Measurements from ENCODE around the gene RNF213.

Gene RNF213

DNA sequence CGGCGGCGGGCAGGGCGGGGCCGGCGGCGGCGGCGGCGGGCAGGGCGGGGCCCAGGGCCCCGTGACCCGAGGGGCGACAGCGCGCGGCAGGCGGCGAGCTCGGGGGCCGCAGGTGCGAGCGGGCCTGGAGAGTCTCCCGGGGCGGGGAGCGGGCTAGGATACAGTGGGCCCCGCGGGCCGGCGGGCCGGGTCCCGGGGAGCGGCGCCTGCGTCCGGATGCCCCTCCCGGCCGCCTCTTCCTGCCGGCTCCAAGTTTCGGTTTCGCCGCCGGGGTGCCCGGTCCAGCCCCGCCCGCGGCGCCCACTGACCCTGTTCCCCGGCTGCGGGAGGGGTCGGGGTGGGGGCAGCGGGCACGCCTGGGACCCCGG is at the start of gene RNF213:
Gene RNF213 (plus strand): TSS at position 62 of the 368 bp plus-strand sequence. CDS start 2,830 bp downstream, outside the sequence.
- peak; percentile 65 for DNase-seq

DNA sequence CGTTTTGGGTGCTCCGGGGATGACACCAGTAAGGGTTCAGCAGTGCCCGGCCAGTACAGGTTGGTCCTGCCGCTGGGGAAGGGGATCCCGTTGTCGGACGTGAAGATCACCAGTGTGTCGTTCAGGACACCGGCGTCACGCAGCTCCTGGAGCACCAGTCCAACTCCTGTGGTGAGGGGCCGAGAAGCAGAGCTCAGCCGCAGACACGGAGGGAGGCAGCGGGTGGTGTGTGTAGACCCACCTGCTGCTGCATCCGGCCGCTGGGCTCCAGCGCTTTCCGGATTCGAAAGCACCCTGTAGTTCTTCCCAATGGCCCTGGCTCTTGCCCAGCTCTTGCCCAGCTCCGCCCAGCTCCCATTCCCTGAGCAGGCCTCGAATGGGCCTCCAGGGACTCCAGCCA is 48.5 kb upstream of the RNF213 start:
- no peak for DNase-seq

DNA sequence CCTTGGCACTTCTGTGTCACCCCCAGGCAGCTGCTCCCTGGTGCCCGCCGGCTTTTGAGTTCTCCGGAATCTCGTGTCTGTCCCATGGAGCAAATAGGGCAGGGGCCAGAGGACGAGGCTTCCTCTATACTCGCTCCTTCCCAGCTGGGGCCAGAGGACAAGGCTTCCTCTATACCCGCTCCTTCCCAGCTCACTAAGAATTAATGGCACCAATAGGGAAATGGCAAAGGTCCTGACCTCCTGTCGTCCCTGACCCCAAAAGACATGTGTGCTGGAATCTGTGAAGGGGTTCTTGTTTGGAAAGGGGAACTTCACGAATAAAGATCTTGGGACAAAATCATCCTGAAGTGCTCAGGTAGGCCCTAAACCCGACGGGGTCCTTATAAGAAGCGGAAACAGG is 48.1 kb upstream of the RNF213 start:
- no peak for DNase-seq

DNA sequence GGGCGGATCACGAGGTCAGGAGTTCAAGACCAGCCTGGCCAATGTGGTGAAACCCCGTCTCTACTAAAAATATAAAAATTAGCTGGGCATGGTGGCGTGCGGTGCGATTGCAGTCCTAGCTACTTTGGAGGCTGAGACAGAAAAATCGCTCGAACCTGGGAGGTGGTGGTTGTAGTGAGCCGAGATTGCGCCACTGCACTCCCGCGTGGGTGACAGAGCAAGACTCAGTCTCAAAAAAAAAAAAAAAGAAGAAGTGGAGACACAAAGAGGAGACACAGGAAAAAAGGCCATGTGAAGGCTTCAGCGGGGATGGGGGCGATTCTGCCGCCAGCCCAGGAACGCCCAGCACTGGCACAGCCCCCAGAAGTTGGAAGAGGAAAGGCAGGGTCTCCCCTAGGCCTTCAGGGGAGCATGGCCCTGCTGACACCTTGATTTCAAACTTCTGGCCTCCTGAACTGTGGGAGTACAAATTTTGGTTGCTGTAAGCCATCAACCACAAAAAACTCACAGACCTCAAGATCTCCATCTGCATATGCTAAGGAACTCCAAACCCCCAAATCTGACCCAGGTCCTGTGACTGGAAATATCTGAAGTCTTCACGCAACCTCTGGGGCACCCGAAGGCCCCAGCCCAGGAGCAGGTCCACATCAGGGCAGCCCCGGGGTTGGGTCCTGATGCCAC is 47.5 kb upstream of the RNF213 start:
- no peak for DNase-seq

DNA sequence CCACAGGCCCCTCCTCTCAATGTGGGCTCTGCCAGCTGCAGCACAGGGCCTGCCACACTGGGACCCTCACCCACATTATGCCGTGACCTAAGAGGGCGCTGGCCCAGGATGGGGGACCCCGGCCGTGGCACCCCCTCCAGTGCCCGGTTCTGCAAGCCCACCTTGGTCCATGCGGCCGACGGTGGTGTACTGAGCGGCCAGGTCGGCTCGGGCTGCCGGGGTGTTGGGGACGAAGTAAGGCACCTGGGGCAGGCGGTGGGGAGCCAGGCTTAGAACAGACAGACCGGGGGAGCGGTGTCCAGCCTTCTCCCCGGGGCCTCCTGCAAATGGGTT is 47.0 kb upstream of the RNF213 start:
- DNase-seq = no peak

DNA sequence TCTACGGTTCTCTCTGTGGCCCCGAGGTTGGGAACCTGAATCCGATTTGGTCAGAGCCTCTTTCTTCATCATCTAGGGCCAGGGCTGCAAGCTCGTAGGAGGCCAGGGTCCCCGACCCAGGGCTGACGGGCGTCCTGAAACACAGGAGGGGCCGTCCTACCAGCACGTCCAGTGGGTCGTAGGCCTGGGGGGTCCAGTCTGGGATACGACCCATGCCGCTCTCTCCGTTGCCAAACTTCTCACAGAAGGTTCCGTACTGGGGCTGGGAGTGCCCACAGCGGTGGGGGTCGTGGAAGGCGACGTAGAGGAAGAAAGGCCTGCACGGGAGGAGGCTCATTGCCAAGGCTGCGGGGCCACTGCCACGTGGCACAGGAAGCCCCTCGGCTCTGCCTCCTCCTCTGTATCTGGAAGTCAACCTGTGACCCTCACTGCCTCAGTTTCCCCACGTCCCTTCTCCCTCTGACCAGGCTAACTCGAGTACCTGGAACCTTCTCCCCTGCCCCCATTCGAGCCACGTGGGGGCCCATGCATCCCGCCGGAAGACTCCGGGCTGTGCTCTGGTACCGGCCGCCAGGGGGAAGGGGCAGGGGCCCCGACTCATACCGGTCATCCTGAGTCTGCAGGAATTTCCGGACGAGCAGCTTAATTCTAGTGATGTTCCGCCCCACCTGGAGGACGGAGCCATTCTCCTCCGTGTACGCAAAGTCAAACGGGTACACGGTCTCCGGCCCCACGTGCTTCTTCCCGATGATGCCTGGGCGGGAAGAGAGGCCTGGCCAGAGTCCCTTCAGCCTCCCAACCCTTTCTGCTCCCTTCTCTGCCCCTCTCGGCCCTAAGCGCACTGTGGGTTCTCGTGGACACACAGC is 46.4 kb upstream of the RNF213 start:
- DNase-seq = no peak

DNA sequence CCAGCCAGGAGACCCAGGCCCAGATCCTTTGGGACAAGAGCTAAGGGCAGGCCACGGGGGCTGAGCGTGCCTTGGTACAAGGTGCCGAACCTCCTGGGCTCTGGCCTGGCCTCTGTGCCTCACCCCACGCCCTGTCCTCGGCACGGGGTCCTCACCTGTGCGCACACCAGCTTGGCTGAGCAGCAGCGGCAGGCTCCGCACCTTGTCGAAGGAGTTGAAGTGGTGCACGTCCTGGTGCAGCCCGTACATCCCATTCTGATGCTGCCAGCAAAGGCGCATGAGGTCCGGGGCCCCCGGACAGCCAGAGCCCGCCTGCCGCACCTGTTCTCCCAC is 45.8 kb upstream of the RNF213 start:
- no peak for DNase-seq

DNA sequence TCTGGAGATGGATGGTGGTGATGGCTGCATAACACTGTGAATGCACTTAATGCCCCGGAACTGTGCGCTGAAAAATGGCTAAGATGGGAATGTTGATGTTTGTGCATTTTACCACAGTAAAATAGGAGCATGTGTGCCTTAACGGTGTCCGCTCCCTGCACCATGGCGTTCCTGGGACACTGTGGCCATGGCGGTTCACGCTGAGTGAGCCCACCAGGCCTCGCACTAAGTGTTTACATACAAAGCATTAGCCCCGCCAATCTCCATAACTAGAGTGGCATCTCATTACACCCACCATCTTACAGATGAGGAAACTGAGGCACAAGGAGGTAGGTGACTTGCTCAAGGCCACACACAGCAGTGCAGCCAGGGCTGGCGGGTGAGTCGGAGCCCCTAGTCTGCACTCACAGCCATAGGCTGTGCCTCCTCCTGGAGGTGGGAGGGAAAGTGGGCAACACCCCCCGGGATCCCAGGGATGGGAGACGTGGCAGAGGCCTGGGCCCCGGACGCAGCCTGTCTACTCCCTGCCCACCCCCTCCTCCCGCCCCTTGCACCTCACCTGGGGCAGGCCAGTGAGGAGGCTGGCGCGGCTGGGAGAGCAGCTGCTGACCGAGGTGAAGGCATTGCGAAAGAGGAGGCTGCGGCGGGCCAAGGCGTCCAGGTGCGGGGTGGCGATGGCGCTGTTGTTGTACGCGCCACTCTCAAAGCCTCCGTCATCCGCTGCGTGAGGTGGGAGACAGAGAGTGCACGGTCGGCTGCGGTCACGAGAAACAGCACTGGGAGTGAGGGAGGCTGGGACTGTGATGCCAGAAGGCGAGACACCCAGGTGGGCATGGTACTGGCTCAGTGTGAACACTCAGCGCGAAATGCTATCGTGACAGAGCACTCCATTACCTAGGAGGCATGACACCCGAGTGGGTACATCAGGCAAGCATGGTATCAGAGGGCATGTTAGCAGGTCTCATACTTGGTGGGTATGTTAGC is 43.9 kb upstream of the RNF213 start:
- DNase-seq = no peak

DNA sequence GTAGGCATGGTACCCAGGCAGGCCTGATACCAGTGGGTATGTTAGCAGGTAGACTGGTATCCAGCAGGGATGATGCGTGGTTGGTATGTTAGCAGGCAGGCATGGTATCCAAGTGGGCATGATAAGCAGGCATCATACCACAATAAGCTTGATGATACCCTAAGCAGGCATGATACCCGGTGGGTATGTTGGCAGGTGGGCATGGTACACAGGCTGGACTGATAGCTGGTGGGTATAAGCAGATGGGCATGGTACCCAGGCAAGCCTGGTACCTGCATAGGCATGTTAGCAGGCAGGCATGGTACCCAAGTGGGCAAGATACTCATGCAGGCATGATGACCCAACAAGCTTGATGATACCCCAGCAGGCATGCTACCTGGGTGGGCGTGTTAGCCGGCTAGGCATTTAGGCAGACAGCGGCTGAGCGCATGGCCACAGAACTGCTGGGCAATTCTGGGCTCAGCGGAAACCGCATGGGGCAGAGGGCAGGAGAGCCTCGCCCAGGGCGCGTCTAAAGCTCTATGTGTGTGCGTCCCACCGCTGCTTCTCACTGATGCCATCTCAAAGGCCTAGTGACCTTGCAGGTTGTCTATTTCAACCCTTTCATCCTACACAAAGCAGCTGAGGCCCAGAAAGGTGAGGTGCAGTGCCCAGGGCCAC is 42.8 kb upstream of the RNF213 start:
- no peak for DNase-seq

DNA sequence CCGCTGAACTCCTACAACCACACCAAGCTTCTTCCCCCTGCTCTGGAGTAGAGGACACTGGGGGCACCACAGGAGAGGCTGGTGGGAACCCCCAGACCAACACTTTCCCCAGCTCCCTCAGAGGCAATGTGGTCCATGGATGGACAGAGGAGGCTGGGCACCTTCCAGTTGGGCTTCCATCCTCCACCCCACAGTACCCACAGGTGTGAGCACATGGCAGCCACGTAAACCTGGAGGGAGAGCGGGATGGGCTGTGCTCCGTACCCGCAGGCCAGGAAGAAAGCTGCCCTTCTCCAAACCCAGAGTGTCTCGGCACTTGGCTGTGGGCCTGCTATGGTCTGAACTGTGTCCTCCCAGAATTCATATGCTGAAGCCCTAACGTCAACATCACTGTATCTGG is 42.3 kb upstream of the RNF213 start:
- DNase-seq = no peak

DNA sequence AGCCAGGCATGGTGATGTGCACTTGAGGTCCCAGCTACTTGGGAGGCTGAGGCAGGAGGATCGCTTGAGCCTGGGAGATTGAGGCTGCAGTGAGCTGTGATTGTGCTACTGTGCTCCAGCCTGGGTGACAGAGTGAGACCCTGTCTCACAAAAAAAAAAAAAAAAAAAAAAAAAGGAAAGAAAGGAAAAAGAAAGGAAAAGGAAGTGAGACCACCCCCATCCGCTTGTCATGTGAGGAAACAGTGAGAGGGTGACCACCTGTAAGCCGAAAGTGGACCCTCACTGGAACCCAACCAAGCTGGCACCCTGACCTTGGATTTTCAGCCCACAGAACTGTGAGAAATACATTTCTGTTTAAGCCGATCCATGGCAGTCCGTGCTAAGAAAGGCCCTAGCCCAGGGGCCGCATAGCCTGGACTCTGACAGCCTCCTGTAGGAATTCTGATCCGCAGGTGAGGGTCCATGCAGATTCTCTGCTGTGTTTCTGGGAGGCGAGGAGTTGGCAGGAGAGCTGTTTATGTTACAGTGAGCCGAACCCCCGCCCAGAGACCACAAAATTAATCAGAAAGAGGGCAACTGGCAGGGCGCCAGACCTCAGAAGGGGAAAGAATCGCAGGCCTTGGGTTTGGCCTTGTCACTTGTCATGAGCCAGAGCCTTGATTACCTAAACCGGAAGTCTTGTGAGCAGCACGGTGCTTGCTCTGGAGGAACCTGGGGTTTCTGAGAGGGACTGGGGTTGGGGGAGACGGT is 41.5 kb upstream of the RNF213 start:
- peak; percentile 76 for DNase-seq

DNA sequence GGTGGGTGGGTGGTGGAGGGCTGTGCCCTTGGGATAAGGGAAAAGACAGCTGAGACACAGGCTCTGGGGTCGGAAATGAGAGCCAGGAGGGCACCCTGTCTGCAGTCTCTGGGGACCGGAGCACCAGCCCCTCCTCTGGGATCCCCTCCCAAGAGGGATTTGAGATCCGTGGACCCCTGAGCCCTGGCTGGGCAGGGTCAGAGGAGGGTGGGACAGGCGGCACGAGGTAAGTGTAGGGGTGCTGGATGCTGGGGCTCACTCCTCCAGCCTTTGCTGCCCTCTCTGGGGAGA is 40.9 kb upstream of the RNF213 start:
- no peak for DNase-seq

DNA sequence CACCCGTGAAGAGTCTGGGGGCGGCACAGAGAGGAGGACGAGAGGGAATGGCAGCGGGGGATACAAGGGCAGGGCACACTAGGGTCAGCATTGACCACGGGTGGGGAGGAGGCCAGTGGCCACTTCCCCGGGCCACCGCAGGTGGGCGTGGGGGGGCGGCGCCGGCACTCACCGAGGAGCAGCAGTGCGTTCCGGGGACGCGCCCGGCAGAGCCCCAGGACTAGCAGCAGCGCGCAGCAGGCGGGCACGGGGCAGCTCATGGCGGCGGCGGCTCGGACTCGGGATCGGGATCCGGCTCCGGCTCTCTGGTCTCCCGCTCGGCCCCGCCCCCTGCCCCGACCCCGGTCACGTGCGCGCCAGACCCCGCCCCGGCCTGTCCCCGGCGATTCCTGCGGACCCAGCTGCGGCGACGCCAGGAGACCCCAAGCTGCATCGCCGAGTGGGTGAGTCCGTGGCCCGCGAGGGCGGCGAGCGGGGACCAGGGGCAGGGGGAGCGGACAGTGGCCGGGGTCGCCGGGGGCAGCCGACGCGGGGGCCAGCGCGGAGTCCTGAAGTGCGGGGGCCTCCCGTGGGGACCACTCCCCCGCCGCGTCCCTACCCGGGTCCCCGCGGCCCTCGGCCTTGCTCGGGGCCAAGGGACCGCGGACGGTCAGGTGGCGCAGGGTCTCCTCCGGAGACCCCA is 40.5 kb upstream of the RNF213 start, which contains the start of the genes SGSH and SLC26A11:
Gene SGSH (minus strand): TSS at position 280 of the 682 bp plus-strand sequence. CDS start 20 bp downstream, at position 260.
Gene SLC26A11 (plus strand): TSS at position 374 of the 682 bp plus-strand sequence. CDS start 1,134 bp downstream, outside the sequence.
- DNase-seq = peak; percentile 86

DNA sequence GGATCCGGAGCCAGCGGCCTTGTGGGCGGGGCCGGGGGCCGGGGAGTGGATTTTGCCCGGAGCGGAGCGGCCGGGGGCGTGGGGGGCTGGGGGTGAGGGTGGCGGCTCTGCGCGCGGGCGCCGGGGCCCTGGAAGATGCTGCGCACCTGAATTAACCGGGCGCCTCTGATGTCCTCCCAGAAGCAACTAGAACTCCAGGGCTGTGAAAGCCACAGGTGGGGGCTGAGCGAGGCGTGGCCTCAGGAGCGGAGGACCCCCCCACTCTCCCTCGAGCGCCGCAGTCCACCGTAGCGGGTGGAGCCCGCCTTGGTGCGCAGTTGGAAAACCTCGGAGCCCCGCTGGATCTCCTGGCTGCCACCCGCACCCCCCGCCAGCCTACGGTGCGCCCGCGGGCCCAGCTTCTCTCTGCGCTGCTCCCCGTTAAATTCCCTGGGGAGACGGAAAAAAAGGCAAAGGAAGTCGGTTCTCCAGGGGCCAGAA is 39.9 kb upstream of the RNF213 start:
- no peak for DNase-seq

DNA sequence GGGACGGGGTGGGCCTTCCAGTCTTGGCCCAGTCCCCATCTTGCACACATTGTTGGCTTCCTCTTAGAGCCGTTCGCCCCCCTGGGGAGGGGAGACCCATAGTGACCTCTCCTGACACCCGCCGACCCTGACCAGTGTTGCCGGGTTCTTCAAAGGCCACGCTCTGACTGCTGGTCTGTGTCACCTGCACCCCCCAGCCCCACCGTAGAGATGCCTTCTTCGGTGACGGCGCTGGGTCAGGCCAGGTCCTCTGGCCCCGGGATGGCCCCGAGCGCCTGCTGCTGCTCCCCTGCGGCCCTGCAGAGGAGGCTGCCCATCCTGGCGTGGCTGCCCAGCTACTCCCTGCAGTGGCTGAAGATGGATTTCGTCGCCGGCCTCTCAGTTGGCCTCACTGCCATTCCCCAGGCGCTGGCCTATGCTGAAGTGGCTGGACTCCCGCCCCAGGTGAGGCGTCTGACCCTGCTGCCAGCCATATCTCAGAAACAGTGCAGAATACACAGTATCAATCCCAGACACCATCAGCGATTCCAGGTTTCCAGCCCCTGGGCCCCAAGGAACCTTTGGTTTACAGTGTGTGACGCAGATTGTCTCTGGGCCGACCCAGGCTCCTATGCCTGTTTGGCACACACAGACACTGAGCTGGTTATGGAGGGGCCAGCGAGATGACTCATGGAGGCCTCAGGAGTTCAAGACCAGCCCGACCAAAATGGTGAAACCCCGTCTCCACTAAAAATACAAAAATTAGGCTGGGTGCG is 39.1 kb upstream of the RNF213 start:
- DNase-seq = no peak

DNA sequence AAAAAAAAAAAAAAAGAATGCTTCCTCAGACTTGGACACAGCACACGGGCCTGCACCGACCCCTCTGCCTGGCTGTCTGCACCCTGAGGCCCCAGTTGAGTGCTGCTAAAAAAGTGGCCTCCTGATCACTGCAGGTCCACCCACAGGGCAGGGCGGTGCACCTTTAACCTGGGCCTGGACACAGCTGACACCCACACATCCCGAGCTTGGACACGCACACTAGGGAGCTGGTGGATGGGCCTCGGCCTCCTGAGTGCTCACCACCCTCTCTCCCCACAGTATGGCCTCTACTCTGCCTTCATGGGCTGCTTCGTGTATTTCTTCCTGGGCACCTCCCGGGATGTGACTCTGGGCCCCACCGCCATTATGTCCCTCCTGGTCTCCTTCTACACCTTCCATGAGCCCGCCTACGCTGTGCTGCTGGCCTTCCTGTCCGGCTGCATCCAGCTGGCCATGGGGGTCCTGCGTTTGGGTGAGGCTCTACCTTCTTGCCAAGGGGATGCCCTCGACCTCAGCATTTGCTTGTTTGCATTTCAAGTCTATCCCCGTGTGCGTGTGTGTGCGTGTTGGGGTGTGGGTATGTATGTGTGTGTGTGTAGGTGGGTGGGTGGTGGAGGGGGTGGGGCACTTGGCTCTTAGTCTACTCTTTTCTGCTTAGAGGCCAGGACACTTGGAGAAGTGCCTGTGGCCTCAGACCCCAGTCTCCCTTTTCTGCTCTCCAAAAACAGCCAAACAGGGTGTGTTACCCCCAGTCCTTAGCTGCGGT is 38.1 kb upstream of the RNF213 start:
- DNase-seq = no peak

DNA sequence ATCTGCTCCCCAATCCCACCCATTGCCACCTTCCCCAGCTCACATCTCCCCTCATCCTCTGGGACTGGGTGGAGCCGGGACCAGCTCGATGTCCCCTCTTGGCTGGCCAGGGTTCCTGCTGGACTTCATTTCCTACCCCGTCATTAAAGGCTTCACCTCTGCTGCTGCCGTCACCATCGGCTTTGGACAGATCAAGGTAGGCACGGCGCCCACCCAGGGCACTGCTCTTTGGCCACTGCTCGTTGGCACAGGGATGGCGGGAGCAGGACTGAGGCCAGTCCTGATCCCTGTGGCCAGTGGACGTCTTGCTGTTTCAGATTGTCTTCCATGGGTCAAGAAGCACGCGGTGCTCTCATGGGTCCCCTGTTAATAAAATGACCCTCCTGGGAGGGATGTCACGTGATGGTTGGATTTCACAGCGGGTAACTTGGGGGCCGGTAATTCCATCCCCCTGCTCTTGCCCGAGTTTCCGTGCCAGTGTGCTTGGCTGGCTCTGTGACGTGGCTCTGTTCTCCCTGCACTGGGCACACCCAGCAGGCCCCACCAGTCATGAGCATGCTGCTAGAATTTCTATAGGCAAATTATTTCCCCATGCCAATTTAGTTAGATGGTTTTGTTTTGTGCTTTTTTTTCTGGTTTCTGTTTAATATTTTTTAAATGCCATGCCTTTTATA is 37.4 kb upstream of the RNF213 start:
- no peak for DNase-seq

DNA sequence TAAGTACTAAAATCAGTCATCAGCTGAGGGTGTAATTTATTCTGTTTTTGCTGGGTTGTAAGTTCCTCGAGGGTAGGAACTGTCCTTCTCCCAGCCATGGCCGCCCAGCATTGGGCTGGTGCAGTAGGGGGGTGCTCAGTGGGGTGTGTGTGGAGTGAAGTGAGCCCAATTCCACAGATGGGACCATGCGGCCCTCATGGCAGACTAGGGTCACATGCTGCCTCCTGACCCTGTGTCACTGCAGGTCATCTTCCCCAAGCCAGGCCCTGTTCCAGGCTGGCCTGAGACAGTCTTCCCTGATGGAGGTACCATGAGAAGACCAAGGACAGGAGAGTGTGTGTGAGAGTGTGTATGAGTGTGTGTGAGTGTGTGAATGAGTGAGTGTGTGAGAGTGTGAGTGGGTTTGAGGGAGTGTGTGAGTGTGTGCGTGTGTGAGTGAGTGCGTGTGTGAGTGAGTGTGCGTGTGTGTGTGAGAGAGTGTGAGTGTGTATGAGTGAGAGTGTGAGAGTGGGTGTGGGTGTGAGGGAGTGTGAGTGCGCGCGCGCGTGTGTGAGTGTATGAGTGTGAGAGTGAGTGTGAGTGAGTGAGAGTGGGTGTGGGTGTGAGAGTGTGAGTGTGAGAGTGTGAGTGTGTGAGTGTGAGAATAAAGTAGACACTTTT is 36.7 kb upstream of the RNF213 start:
- DNase-seq = no peak

DNA sequence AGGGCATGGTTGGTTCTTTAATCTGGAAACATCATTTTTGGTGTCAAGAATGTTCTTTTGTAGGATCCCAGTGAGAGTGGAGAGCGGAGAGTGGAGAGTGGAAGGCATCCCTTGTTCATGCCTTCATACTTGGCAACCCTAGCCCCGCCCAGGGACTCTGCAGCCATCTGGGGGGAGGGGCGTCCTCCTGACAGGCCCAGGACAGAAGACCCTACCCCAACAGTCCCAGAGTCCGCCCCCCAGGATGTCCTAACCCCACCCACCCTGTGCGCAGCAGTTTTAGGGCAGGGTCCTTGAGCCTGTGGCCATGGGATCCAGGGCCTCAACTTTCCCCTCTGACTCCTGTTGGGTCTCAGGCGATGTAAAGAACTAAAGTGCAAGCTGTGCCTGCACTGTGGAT is 36.0 kb upstream of the RNF213 start:
- DNase-seq = no peak

Measured in right forelimb (tissue), 1 donor.